Endothelial cell (in vitro differentiated cells): Measurements from ENCODE around the gene XYLT1. TPM values are rescaled to one million over a fixed set of nuclear protein-coding genes. Genes with fewer than 3 reads are reported as not detected.

ENCODE experiments used
- DNase-seq: peaks from one replicate; pipeline ENCODE4 v3.0.0; 2021; ENCODE audit warnings: low spot score
- H3K27ac Mint-ChIP-seq: one replicate; pipeline ENCODE4 v1.8.0; 2021; ENCODE audit warnings: mixed read lengths, inconsistent platforms; ENCODE audit not compliant: unreplicated experiment
- H3K27me3 Mint-ChIP-seq: one replicate; pipeline ENCODE4 v1.8.0; 2021; ENCODE audit warnings: mild to moderate bottlenecking, moderate library complexity, mixed read lengths, inconsistent platforms; ENCODE audit not compliant: unreplicated experiment
- H3K36me3 Mint-ChIP-seq: one replicate; pipeline ENCODE4 v1.8.0; 2021; ENCODE audit warnings: mild to moderate bottlenecking, low read depth, mixed read lengths, inconsistent platforms; ENCODE audit not compliant: unreplicated experiment
- H3K4me1 Mint-ChIP-seq: one replicate; pipeline ENCODE4 v1.8.0; 2021; ENCODE audit warnings: mild to moderate bottlenecking, mixed read lengths, inconsistent platforms; ENCODE audit not compliant: unreplicated experiment
- H3K4me3 Mint-ChIP-seq: one replicate; pipeline ENCODE4 v1.8.0; 2021; ENCODE audit warnings: mild to moderate bottlenecking, mixed read lengths, inconsistent platforms; ENCODE audit not compliant: unreplicated experiment
- H3K9me3 Mint-ChIP-seq: one replicate; pipeline ENCODE4 v1.8.0; 2021; ENCODE audit warnings: mixed read lengths, inconsistent platforms; ENCODE audit not compliant: unreplicated experiment
- total RNA-seq: library from RNA; stranded (reverse); fragmentation: NEBNext Ultra II Directional; extraction: Animal tissue kit (Norgen Biotek cat#: 25700); gene quantifications from one replicate; pipeline ENCODE4 v1.2.1, GENCODE V29; 2021; ENCODE audit not compliant: unreplicated experiment
- TF ChIP-seq, protein P1 (sequence below): fragments of 200-600 bp; sonication (generic); IDR thresholded peaks from one replicate; pipeline ENCODE4 v1.5.0; 2021; ENCODE audit warnings: antibody characterized with exemption; ENCODE audit not compliant: unreplicated experiment

Gene XYLT1
- total RNA-seq, 1 donor from 2014 or later = 11.1 TPM

- H3K4me3 Mint-ChIP-seq = no peak overlapping the region
- no peaks in the 10 kb centered on the region for H3K36me3 Mint-ChIP-seq
- H3K27ac Mint-ChIP-seq = no peak overlapping the region
- H3K27me3 Mint-ChIP-seq = peaks cover 3% of the 10 kb centered on the region
- H3K4me1 Mint-ChIP-seq = peaks cover 44% of the 10 kb centered on the region
- no peak for DNase-seq
- TF ChIP-seq, protein P1, sequence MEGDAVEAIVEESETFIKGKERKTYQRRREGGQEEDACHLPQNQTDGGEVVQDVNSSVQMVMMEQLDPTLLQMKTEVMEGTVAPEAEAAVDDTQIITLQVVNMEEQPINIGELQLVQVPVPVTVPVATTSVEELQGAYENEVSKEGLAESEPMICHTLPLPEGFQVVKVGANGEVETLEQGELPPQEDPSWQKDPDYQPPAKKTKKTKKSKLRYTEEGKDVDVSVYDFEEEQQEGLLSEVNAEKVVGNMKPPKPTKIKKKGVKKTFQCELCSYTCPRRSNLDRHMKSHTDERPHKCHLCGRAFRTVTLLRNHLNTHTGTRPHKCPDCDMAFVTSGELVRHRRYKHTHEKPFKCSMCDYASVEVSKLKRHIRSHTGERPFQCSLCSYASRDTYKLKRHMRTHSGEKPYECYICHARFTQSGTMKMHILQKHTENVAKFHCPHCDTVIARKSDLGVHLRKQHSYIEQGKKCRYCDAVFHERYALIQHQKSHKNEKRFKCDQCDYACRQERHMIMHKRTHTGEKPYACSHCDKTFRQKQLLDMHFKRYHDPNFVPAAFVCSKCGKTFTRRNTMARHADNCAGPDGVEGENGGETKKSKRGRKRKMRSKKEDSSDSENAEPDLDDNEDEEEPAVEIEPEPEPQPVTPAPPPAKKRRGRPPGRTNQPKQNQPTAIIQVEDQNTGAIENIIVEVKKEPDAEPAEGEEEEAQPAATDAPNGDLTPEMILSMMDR = no peak
- H3K9me3 Mint-ChIP-seq = no peaks in the 10 kb centered on the region
Measured at GRCh38 chr16:17375461-17376304, 95.1 kb downstream of the XYLT1 start.

GRCh38 chr16:17374668-17375255 lies 96.0 kb downstream of the XYLT1 start:
- TF ChIP-seq, protein P1 = no peak
- no peaks in the 10 kb centered on the region for H3K36me3 Mint-ChIP-seq
- H3K4me1 Mint-ChIP-seq = peaks cover 49% of the 10 kb centered on the region
- H3K27me3 Mint-ChIP-seq = peaks cover 4% of the 10 kb centered on the region
- no peak overlapping the region for H3K27ac Mint-ChIP-seq
- no peak for DNase-seq
- H3K9me3 Mint-ChIP-seq = no peaks in the 10 kb centered on the region
- no peak overlapping the region for H3K4me3 Mint-ChIP-seq

- no peak overlapping the region for H3K27ac Mint-ChIP-seq
- no peaks in the 10 kb centered on the region for H3K36me3 Mint-ChIP-seq
- no peak overlapping the region for H3K4me3 Mint-ChIP-seq
- TF ChIP-seq, protein P1 = no peak
- H3K27me3 Mint-ChIP-seq = peaks cover 8% of the 10 kb centered on the region
- H3K9me3 Mint-ChIP-seq = no peaks in the 10 kb centered on the region
- DNase-seq = no peak
- peaks cover 45% of the 10 kb centered on the region for H3K4me1 Mint-ChIP-seq
Measured at GRCh38 chr16:17373533-17373932, 97.2 kb downstream of the XYLT1 start.

GRCh38 chr16:17372386-17372785 lies 98.4 kb downstream of the XYLT1 start:
- Mint-ChIP-seq H3K4me3 (no peak overlapping the region), H3K36me3 (no peaks in the 10 kb centered on the region), H3K4me1 (peaks cover 40% of the 10 kb centered on the region), H3K27ac (no peak overlapping the region), H3K9me3 (no peaks in the 10 kb centered on the region), H3K27me3 (peaks cover 8% of the 10 kb centered on the region)
- TF ChIP-seq, protein P1 = no peak
- DNase-seq = peak; percentile 11

DNA sequence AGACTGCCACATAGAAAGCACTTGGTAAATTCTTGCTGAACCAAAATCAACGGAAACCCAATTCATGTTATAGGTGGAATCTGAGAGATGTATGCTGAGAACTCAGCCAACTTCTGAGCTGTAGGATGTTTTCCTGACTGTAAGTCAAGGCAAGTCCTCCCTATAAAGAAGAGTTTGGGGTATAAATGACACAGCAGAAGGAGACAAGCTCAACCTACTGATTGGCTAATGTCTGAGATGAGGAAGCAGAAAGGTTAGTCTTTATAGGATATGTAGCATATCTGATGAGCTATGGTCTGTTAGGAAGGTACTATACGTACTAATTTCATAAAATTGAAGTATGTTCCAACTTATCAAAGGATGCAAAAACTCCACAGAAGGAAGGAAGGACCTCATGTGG lies 99.5 kb downstream of the XYLT1 start:
- TF ChIP-seq, protein P1 = no peak
- no peak for DNase-seq

More for the DNA sequence above, 99.5 kb downstream of the XYLT1 start:
- H3K4me3 Mint-ChIP-seq = no peak overlapping the region
- no peaks in the 10 kb centered on the region for H3K9me3 Mint-ChIP-seq
- peaks cover 40% of the 10 kb centered on the region for H3K4me1 Mint-ChIP-seq
- H3K36me3 Mint-ChIP-seq = no peaks in the 10 kb centered on the region
- H3K27me3 Mint-ChIP-seq = peaks cover 8% of the 10 kb centered on the region
- no peak overlapping the region for H3K27ac Mint-ChIP-seq
